Mesendoderm (in vitro differentiated cells): Measurements from ENCODE around the gene NTN3.
A peak's percentile ranks its signal among the peaks of the same experiment; 100 is the strongest.

Experiments
- DNase-seq: peaks from one replicate; pipeline ENCODE4 v3.0.0; 2013
- H2AK5ac ChIP-seq: 2 replicates; pipeline ENCODE4 v1.6.1; 2013; ENCODE audit warnings: low read length, inconsistent platforms
- H2BK120ac ChIP-seq: 2 replicates; pipeline ENCODE4 v1.6.1; 2013; ENCODE audit warnings: low read depth, mild to moderate bottlenecking, low read length, moderate library complexity, mixed read lengths
- H2BK15ac ChIP-seq: replicated peaks from 2 replicates; pipeline ENCODE4 v1.6.1; 2013; ENCODE audit warnings: low read depth, mild to moderate bottlenecking, moderate library complexity
- H2BK5ac ChIP-seq: 2 replicates; pipeline ENCODE4 v1.6.1; 2013; ENCODE audit warnings: low read length, inconsistent platforms
- H3K18ac ChIP-seq: 2 replicates; pipeline ENCODE4 v1.6.1; 2013; ENCODE audit warnings: mild to moderate bottlenecking, low read length, mixed read lengths
- H3K23ac ChIP-seq: one replicate; pipeline ENCODE4 v1.6.1; 2013; ENCODE audit warnings: low read length
- H3K27ac ChIP-seq: 2 replicates; pipeline ENCODE4 v1.5.1; 2013; ENCODE audit warnings: low read depth, mild to moderate bottlenecking, inconsistent platforms, low read length, moderate library complexity
- H3K27me3 ChIP-seq: 2 replicates; pipeline ENCODE4 v1.6.1; 2013; ENCODE audit warnings: low read length, control low read depth, mild to moderate bottlenecking, inconsistent platforms; ENCODE audit not compliant: insufficient read depth, poor library complexity
- H3K36me3 ChIP-seq: 2 replicates; pipeline ENCODE4 v1.6.1; 2013; ENCODE audit warnings: low read length, inconsistent platforms; ENCODE audit not compliant: control insufficient read depth, insufficient read depth
- H3K4ac ChIP-seq: one replicate; pipeline ENCODE4 v1.6.1; 2013; ENCODE audit warnings: low read depth, mild to moderate bottlenecking, low read length, moderate library complexity
- H3K4me1 ChIP-seq: 2 replicates; pipeline ENCODE4 v1.6.1; 2013; ENCODE audit warnings: low read depth, low read length, inconsistent platforms; ENCODE audit not compliant: control insufficient read depth
- H3K4me2 ChIP-seq: 2 replicates; pipeline ENCODE4 v1.6.1; 2013; ENCODE audit warnings: low read length
- H3K4me3 ChIP-seq: 2 replicates; pipeline ENCODE4 v1.5.1; 2013; ENCODE audit warnings: mild to moderate bottlenecking, low read length
- H3K56ac ChIP-seq: one replicate; pipeline ENCODE4 v1.6.1; 2013; ENCODE audit warnings: low read length
- H3K79me1 ChIP-seq: 2 replicates; pipeline ENCODE4 v1.6.1; 2013; ENCODE audit warnings: low read length, inconsistent platforms
- H3K79me2 ChIP-seq: 2 replicates; pipeline ENCODE4 v1.6.1; 2013; ENCODE audit warnings: mild to moderate bottlenecking, low read length; ENCODE audit not compliant: control insufficient read depth, insufficient read depth
- H3K9ac ChIP-seq: 2 replicates; pipeline ENCODE4 v1.6.1; 2013; ENCODE audit warnings: low read length, inconsistent platforms
- H4K5ac ChIP-seq: one replicate; pipeline ENCODE4 v1.6.1; 2013; ENCODE audit warnings: low read length
- H4K8ac ChIP-seq: one replicate; pipeline ENCODE4 v1.6.1; 2013; ENCODE audit warnings: low read depth, mild to moderate bottlenecking, control low read depth, low read length, moderate library complexity
- WGBS: extraction: QIAGEN DNeasy Blood & Tissue Kit; methylation state at CpG from one replicate; pipeline ENCODE4 v1.1.7; 2013; ENCODE audit warnings: low lambda C conversion rate, missing lambda C conversion rate; ENCODE audit not compliant: insufficient coverage; ENCODE audit errors: extremely low coverage; 5-methylcytosine and 5-hydroxymethylcytosine counted together

The NTN3 gene

GRCh38 chr16:2455081-2455845 lies 15.8 kb upstream of the NTN3 start:
- H3K4me1 ChIP-seq: peaks cover 2% of the 10 kb centered on the region
- H3K56ac ChIP-seq: no peak overlapping the region
- peaks cover 29% of the 10 kb centered on the region for H3K36me3 ChIP-seq
- no peak overlapping the region for H2BK5ac ChIP-seq
- no CpG with 5 or more reads among the region's 28 CpGs for WGBS
- H2BK120ac ChIP-seq: no peak overlapping the region
- no peak overlapping the region for H3K18ac ChIP-seq
- no peak overlapping the region for H4K5ac ChIP-seq
- no peak overlapping the region for H3K4me3 ChIP-seq
- H3K9ac ChIP-seq: no peak overlapping the region
- H3K27me3 ChIP-seq: no peaks in the 10 kb centered on the region
- no peak overlapping the region for H2BK15ac ChIP-seq
- no peak overlapping the region for H2AK5ac ChIP-seq
- no peak overlapping the region for H4K8ac ChIP-seq
- DNase-seq: no peak
- no peaks in the 10 kb centered on the region for H3K79me1 ChIP-seq
- no peak overlapping the region for H3K23ac ChIP-seq
- no peak overlapping the region for H3K4me2 ChIP-seq
- no peaks in the 10 kb centered on the region for H3K79me2 ChIP-seq
- no peak overlapping the region for H3K4ac ChIP-seq
- H3K27ac ChIP-seq: no peak overlapping the region

GRCh38 chr16:2456551-2457153 lies 14.4 kb upstream of the NTN3 start:
- peaks cover 1% of the 10 kb centered on the region for H3K79me2 ChIP-seq
- peaks cover 7% of the 10 kb centered on the region for H3K79me1 ChIP-seq
- no peak overlapping the region for H2BK120ac ChIP-seq
- no peak overlapping the region for H4K5ac ChIP-seq
- H3K56ac ChIP-seq: no peak overlapping the region
- H3K9ac ChIP-seq: no peak overlapping the region
- no CpG with 5 or more reads among the region's 21 CpGs for WGBS
- peaks cover 5% of the 10 kb centered on the region for H3K4me1 ChIP-seq
- no peak overlapping the region for H4K8ac ChIP-seq
- no peak overlapping the region for H3K4me2 ChIP-seq
- no peak overlapping the region for H3K4me3 ChIP-seq
- no peak overlapping the region for H3K27ac ChIP-seq
- no peak overlapping the region for H2AK5ac ChIP-seq
- DNase-seq: no peak
- H3K4ac ChIP-seq: no peak overlapping the region
- no peaks in the 10 kb centered on the region for H3K27me3 ChIP-seq
- H2BK5ac ChIP-seq: no peak overlapping the region
- H3K23ac ChIP-seq: no peak overlapping the region
- H3K36me3 ChIP-seq: peaks cover 29% of the 10 kb centered on the region
- H3K18ac ChIP-seq: no peak overlapping the region
- H2BK15ac ChIP-seq: no peak overlapping the region

- Histone ChIP-seq H3K9ac (no peak overlapping the region), H3K18ac (no peak overlapping the region), H4K8ac (no peak overlapping the region), H2BK15ac (no peak overlapping the region), H3K4me2 (no peak overlapping the region), H3K27me3 (no peaks in the 10 kb centered on the region), H4K5ac (no peak overlapping the region), H2BK5ac (no peak overlapping the region), H3K56ac (no peak overlapping the region), H3K23ac (no peak overlapping the region), H3K27ac (no peak overlapping the region), H3K4me3 (no peak overlapping the region), H2AK5ac (no peak overlapping the region), H3K36me3 (peaks cover 25% of the 10 kb centered on the region), H3K79me2 (peaks cover 1% of the 10 kb centered on the region), H3K79me1 (peaks cover 7% of the 10 kb centered on the region), H3K4me1 (peaks cover 5% of the 10 kb centered on the region), H3K4ac (no peak overlapping the region), H2BK120ac (no peak overlapping the region)
- WGBS: no CpG with 5 or more reads among the region's 13 CpGs
- DNase-seq: no peak
These were observed 13.8 kb upstream of the NTN3 start for GRCh38 chr16:2457267-2457666.

GRCh38 chr16:2457946-2458345 lies 13.2 kb upstream of the NTN3 start:
- no peak overlapping the region for H3K23ac ChIP-seq
- H3K27me3 ChIP-seq: no peaks in the 10 kb centered on the region
- no peak overlapping the region for H2AK5ac ChIP-seq
- H3K18ac ChIP-seq: no peak overlapping the region
- H3K27ac ChIP-seq: no peak overlapping the region
- WGBS: no CpG with 5 or more reads among the region's 7 CpGs
- H3K79me2 ChIP-seq: peaks cover 1% of the 10 kb centered on the region
- no peak overlapping the region for H3K9ac ChIP-seq
- no peak overlapping the region for H3K4me2 ChIP-seq
- no peak overlapping the region for H2BK15ac ChIP-seq
- no peak overlapping the region for H3K56ac ChIP-seq
- no peak overlapping the region for H2BK5ac ChIP-seq
- H4K8ac ChIP-seq: no peak overlapping the region
- H3K4me3 ChIP-seq: no peak overlapping the region
- peaks cover 5% of the 10 kb centered on the region for H3K4me1 ChIP-seq
- peaks cover 23% of the 10 kb centered on the region for H3K36me3 ChIP-seq
- DNase-seq: no peak
- H3K4ac ChIP-seq: no peak overlapping the region
- H2BK120ac ChIP-seq: no peak overlapping the region
- H3K79me1 ChIP-seq: peaks cover 7% of the 10 kb centered on the region
- H4K5ac ChIP-seq: no peak overlapping the region

GRCh38 chr16:2458887-2459646 lies 12.0 kb upstream of the NTN3 start:
- peak overlapping the region; percentile 8 for H3K4me2 ChIP-seq
- peaks cover 7% of the 10 kb centered on the region for H3K79me1 ChIP-seq
- no peak overlapping the region for H3K4ac ChIP-seq
- H3K56ac ChIP-seq: peak overlapping the region; percentile 83
- H3K36me3 ChIP-seq: peaks cover 14% of the 10 kb centered on the region
- no peak overlapping the region for H2BK120ac ChIP-seq
- DNase-seq: no peak
- no peak overlapping the region for H2BK15ac ChIP-seq
- no peak overlapping the region for H3K4me3 ChIP-seq
- H3K79me2 ChIP-seq: peaks cover 1% of the 10 kb centered on the region
- H3K23ac ChIP-seq: no peak overlapping the region
- peaks cover 5% of the 10 kb centered on the region for H3K4me1 ChIP-seq
- H4K8ac ChIP-seq: no peak overlapping the region
- H3K27me3 ChIP-seq: no peaks in the 10 kb centered on the region
- H3K18ac ChIP-seq: no peak overlapping the region
- H2AK5ac ChIP-seq: no peak overlapping the region
- WGBS: no CpG with 5 or more reads among the region's 18 CpGs
- H2BK5ac ChIP-seq: no peak overlapping the region
- H4K5ac ChIP-seq: no peak overlapping the region
- peak overlapping the region; percentile 65 for H3K9ac ChIP-seq
- no peak overlapping the region for H3K27ac ChIP-seq
